ENCODE data around the gene ARHGAP28. TPM values are rescaled to one million over a fixed set of nuclear protein-coding genes. Genes with fewer than 3 reads are reported as not detected.

ARHGAP28 gene
- total RNA-seq, 3 donors from 2014 or later, result 7.3 to 13.0 (median 10.8) TPM

- Histone ChIP-seq H3K36me3 (no peaks in the 10 kb centered on the region), H3K27me3 (no peaks in the 10 kb centered on the region), H3K27ac (no peak overlapping the region), H3K9me3 (no peaks in the 10 kb centered on the region), H3K4me3 (no peak overlapping the region), H3K4me1 (no peaks in the 10 kb centered on the region)
- intact Hi-C loops (cut with DNase I; ENCODE audit: low total_unique reads), result no loop called here
- no peak for TF ChIP-seq CTCF (IDR thresholded peaks at IDR 0.05)
- no peak for TF ChIP-seq POLR2A (IDR thresholded peaks at IDR 0.05)
- TF ChIP-seq POLR2AphosphoS5 (IDR thresholded peaks at IDR 0.05), result no peak
- no peak for DNase-seq (ENCODE audit: low spot score in 2 of 2)
Observed at GRCh38 chr18:6959110-6959509, 229.6 kb downstream of the ARHGAP28 start.

DNA sequence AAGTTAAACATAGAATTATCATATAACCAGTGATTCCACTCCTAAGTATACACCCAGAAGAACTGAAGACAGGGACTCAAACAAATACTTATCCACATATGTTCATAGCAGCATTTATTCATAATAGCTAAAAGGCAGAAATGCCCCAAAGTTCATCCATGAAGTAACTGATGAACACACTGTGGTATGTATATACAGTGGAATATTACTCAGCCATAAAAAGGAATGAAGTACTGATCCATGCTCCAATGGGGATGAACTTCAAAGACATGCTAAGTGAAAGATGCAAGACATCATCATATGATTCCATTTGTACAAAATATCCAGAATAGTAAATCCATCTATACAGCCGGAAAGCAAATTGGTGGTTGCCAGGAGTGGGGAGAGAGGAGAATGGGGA lies 230.6 kb downstream of the ARHGAP28 start:
- H3K27me3 ChIP-seq, result no peaks in the 10 kb centered on the region
- intact Hi-C loops (cut with DNase I; ENCODE audit: low total_unique reads), result no loop called here
- H3K9me3 ChIP-seq, result no peaks in the 10 kb centered on the region
- no peak for DNase-seq (ENCODE audit: low spot score in 2 of 2)
- no peak for TF ChIP-seq POLR2A (IDR thresholded peaks at IDR 0.05)
- TF ChIP-seq POLR2AphosphoS5 (IDR thresholded peaks at IDR 0.05), result no peak
- TF ChIP-seq CTCF (IDR thresholded peaks at IDR 0.05), result no peak
- H3K4me3 ChIP-seq, result no peak overlapping the region
- H3K36me3 ChIP-seq, result peaks cover 6% of the 10 kb centered on the region
- H3K4me1 ChIP-seq, result no peaks in the 10 kb centered on the region
- H3K27ac ChIP-seq, result no peak overlapping the region

- H3K27me3 ChIP-seq, result no peaks in the 10 kb centered on the region
- no peak overlapping the region for H3K27ac ChIP-seq
- H3K9me3 ChIP-seq, result no peaks in the 10 kb centered on the region
- no peak for TF ChIP-seq POLR2A (IDR thresholded peaks at IDR 0.05)
- no peak for TF ChIP-seq POLR2AphosphoS5 (IDR thresholded peaks at IDR 0.05)
- TF ChIP-seq CTCF (IDR thresholded peaks at IDR 0.05), result no peak
- intact Hi-C loops (cut with DNase I; ENCODE audit: low total_unique reads), result no loop called here
- no peak overlapping the region for H3K4me3 ChIP-seq
- no peaks in the 10 kb centered on the region for H3K4me1 ChIP-seq
- no peak for DNase-seq (ENCODE audit: low spot score in 2 of 2)
- peaks cover 6% of the 10 kb centered on the region for H3K36me3 ChIP-seq
Observed at GRCh38 chr18:6960656-6961055, 231.1 kb downstream of the ARHGAP28 start.

GRCh38 chr18:6961331-6961730 lies 231.8 kb downstream of the ARHGAP28 start:
- no peak for DNase-seq (ENCODE audit: low spot score in 2 of 2)
- Histone ChIP-seq H3K27ac (no peak overlapping the region), H3K4me3 (no peak overlapping the region), H3K4me1 (no peaks in the 10 kb centered on the region), H3K9me3 (no peaks in the 10 kb centered on the region), H3K36me3 (peaks cover 6% of the 10 kb centered on the region), H3K27me3 (no peaks in the 10 kb centered on the region)
- TF ChIP-seq CTCF (IDR thresholded peaks at IDR 0.05), result no peak
- no peak for TF ChIP-seq POLR2A (IDR thresholded peaks at IDR 0.05)
- no peak for TF ChIP-seq POLR2AphosphoS5 (IDR thresholded peaks at IDR 0.05)
- intact Hi-C loops (cut with DNase I; ENCODE audit: low total_unique reads), result no loop called here

DNA sequence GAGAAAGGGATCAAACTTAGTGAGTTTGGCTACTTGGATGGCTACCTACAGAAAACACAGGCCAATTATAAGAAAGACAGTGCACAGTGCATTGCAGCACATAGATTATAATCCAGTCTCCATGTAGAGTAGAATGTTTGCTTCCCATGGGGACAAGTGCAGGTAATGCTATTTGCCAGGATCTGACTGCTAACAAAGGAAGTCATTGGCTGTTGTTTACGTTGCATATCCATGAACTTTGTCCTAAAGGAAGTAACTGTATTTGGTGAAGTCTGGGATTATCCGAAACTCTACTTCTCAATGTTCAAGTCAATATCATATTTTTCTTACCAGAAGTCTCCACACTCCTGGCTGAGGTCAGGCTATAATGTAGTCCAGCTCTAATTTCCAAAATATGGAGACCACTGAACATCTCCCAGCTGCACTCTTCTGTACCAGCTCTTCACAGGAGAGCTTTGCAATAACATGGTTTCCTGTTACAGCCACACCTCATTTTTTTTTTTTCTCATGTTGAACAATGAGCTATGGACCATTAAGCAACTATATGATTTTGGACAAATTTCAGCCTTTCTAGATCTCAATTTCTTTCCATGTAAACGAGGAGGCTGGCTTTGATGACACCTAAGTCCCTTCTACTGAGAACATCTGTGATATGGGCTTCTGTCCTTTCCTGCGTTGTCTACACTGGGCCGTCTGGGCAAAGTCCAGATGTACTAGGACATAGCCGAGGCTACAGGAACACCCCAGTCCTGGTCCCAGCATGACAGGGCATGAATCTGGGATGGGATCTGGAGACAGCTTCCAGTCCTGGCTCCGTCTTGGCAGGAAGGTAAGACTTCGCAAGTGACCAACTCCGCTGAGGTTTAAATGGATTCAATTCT lies 233.3 kb downstream of the ARHGAP28 start:
- no peaks in the 10 kb centered on the region for H3K4me1 ChIP-seq
- TF ChIP-seq CTCF (IDR thresholded peaks at IDR 0.05), result no peak
- no peak for TF ChIP-seq POLR2AphosphoS5 (IDR thresholded peaks at IDR 0.05)
- no peak for TF ChIP-seq POLR2A (IDR thresholded peaks at IDR 0.05)
- DNase-seq (ENCODE audit: low spot score in 2 of 2), result no peak
- intact Hi-C loops (cut with DNase I; ENCODE audit: low total_unique reads), result no loop called here
- no peak overlapping the region for H3K27ac ChIP-seq
- no peaks in the 10 kb centered on the region for H3K27me3 ChIP-seq
- no peak overlapping the region for H3K4me3 ChIP-seq
- H3K9me3 ChIP-seq, result no peaks in the 10 kb centered on the region
- H3K36me3 ChIP-seq, result peaks cover 6% of the 10 kb centered on the region
